HG02943 (cell line): Measurements from ENCODE around the gene RHBDL2.
"Not testable (repeated sequence)": the region's sequence is repeated elsewhere in the genome, so short reads cannot be mapped to it uniquely, and the experiment has no call there.

Experiments used
- ATAC-seq: cut with Tn5 transposase; IDR thresholded peaks from one replicate; pipeline ENCODE4 v1.9.1; 2021; ENCODE audit warnings: mild to moderate bottlenecking, low read depth, moderate library complexity; ENCODE audit not compliant: unreplicated experiment

RHBDL2 gene

GRCh38 chr1:38940339-38941047 lies 1.1 kb downstream of the RHBDL2 start:
- ATAC-seq = no peak

DNA sequence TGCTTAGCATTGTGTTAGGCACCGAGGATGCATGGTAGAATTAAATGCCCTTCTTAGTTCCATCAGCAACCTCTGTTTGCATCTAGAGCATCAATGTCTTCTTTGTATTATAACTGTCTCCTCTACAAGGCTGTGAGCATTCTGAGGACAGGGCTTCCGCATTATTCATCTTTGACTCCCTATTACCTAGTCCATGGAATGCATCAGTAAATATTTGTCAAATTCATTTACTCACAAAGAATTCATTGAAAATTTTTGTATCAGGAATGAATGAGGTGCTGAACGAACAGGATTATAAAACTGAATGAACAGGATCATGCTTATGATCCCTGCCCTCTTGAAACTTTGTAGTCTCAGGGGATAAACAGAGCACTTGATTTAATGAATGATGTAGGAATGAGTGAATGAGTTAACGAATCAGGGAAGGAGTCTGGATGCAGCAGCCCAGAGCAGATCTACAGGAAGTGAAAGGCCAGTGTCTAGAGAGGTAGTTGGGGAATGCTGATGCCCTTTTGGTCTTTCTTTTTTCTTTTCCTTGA lies 2.8 kb downstream of the RHBDL2 start:
- ATAC-seq = no peak

GRCh38 chr1:38932571-38932970 lies 9.1 kb downstream of the RHBDL2 start:
- ATAC-seq = no peak

- ATAC-seq = no peak
Observed at GRCh38 chr1:38929476-38929875, 12.2 kb downstream of the RHBDL2 start.

GRCh38 chr1:38929054-38929453 lies 12.6 kb downstream of the RHBDL2 start:
- ATAC-seq = no peak

DNA sequence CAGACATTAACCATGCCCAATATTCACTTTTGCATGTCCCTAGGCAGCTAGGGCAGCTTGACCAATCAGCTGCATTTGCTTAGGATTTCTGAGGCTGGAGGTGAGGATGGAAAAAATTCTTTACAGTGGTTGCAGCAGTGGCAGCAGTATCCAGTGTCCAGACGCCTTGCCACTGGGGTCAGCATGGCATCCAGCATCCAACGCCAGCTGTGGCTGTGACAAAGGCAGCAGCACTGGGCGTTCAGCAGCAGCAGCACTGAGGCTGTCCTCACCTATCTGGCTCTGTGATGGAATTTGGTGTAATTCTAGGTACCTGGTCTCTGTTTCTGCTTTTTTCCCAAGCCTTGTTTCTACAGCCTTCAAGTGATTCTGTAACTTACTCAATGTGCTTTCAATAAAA lies 15.5 kb downstream of the RHBDL2 start:
- ATAC-seq = no peak

DNA sequence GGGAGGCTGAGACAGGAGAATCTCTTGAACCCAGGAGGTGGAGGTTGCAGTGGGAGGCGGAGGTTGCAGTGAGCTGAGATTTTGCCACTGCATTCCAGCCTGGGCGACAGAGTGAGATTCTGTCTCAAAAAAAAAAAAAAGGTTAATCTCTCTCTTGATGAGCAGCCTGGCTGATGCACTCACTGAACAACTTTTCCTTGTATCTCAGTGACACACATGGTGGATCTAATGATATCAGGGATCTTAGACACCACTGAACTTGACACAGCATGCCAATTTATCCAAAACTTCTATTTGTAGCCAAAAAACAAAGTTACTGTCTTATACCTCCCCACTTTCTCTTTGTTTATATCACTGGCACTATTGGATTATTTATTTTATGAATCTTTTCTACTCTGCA lies 16.2 kb downstream of the RHBDL2 start:
- ATAC-seq = no peak

GRCh38 chr1:38923607-38924006 lies 18.0 kb downstream of the RHBDL2 start:
- ATAC-seq = no peak

- ATAC-seq = no peak
Observed at GRCh38 chr1:38919130-38919529, 22.5 kb downstream of the RHBDL2 start.

DNA sequence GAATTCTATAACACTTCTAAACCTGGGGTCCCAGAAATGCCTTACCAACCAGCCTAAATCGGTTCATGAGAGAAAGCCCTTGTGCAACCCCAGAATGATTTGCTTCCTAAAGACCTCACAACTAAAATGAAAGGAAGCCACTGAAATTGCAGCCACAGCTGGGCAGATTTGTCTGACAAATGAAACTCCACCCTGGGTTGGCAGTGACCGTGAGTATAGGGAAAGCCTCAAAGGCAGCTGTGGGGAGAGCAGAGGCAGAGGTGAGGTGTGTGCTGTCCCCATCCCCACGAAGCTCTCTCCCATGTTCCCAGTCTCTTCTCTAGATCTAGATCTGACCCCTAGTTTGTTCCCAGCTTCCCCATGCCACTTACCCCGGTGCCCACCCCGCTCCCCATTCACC lies 23.1 kb downstream of the RHBDL2 start:
- no peak for ATAC-seq

DNA sequence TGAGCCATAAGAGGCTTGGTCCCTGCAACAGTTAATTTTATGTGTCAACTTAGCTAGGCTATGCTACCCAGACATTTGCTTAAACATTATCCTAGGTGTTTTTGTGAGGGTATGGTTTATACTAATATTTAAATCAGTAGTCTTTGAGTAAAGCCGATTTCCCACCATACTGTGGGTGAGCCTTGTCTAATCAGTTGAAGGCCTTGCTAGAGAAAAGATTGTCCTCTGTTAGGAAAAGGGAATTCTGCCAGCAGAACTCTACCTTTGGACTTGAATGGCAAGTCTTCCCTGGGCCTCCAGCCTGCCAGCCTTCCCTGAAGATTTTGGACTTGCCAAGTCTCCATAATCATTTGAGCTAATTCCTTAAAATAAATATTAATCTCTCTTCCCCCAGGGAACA lies 23.9 kb downstream of the RHBDL2 start:
- ATAC-seq = no peak

GRCh38 chr1:38917337-38917736 lies 24.3 kb downstream of the RHBDL2 start:
- ATAC-seq = no peak

DNA sequence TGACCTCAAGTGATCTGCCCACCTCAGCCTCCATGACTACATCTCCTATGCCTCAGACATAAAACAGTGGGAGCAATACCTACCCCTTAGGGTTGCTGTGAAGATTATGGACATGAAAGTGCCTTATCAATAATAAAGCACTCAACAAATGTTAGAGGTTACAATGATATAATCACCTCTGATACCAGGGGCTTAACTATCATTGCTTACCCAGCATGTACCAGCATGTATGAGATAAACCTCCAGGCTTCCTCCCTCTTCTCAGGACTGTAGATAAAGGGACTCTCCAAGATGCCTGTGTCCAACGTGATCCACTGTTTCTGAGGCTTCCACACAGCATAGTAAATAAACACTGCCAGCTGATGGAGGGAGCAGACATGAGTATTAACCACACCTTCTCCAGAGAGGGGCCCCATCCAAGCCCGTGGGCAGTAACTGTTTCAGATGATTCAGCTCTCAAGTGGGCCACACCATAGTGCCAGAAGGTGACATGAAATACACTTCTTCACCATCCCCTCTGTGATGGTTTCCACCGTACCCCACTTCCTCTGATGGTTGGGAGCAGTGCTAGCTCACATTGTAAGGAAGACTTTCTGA lies 26.2 kb downstream of the RHBDL2 start:
- no peak for ATAC-seq

DNA sequence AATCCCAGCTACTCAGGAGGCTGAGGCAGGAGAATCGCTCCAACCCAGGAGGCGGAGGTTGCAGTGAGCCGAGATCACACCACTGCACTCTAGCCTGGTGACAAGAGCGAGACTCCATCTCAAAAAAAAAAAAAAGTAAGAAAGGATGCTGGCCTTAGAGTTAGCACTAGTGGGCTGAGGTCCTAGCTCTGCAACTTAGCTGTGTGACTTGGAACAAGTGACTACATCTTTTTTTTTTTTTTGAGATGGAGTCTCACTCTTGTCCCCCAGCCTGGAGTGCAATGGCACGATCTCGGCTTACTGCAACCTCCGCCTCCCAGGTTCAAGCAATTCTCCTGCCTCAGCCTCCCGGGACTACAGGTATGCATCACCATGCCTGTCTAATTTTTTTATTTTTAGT lies 26.7 kb downstream of the RHBDL2 start:
- ATAC-seq = not testable (repeated sequence)

- no peak for ATAC-seq
Observed at GRCh38 chr1:38908821-38909220, 32.8 kb downstream of the RHBDL2 start.

DNA sequence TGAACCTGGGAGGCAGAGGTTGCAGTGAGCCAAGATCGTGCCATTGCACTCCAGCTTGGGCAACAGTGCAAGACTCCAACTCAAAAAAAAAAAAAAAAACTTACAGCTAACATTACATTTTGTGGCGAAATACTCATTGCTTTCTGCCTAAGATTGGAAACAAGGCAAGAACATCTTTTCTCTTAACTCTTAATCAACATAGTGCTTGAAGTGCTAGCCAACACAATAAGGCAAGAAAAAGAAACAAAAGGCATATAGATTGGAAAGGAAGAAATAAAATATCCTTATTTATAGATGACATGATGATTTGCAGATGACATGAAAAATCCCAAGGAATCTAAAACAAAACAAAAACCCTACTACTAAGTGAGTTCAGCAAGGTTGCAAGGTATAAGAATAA lies 35.6 kb downstream of the RHBDL2 start:
- no peak for ATAC-seq

- ATAC-seq = no peak
Observed at GRCh38 chr1:38899560-38899959, 42.1 kb downstream of the RHBDL2 start.

DNA sequence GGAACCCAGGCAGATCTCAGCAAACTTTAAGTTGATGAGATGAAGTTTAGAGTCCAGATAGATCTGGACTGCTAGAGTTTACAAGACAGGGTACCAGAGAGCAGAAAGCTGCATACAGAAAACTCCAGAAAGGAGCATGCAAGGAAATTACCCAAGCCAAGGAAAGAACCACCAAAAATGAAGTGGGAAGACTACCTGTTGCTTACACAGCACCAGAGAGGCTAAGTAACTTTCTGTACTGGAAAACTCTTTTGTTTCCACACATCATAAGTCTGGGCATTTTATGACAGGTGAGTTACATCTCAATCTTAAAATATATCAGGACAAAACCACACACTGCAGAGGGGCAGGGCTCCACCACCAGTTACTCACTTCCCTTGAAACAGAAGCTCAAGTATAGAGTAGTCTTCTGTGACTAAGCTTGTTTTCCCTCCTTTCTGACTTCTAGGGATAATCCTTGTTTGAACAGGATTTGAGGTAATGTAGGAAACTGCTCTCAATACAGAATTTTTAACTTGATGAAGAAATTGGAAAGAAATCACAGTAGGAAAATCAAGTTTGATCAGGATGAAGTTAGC lies 42.9 kb downstream of the RHBDL2 start:
- ATAC-seq = no peak

- no peak for ATAC-seq
Observed at GRCh38 chr1:38896169-38896568, 45.5 kb downstream of the RHBDL2 start.

DNA sequence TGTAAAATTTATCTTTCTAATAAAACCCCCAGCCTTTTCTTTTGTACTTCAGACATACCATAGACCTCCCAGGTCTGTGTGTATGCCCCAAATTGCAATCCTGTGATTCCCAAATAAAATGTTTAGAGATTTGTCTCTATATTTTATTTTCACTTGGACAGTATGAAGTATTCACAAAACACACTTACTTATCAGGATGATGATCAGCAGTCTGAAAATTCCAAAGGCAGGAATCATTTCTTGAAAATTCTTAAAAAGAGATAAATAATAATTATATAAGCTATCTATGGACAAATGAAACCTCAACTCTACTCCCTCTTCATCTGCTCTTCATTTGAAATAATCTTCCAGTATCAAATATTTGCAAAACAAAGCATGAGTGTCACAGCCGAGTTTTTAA lies 48.7 kb downstream of the RHBDL2 start:
- no peak for ATAC-seq

GRCh38 chr1:38891753-38892152 lies 49.9 kb downstream of the RHBDL2 start:
- no peak for ATAC-seq

- ATAC-seq = no peak
Observed at GRCh38 chr1:38889589-38889988, 52.0 kb downstream of the RHBDL2 start.
